GM23338 (cell line): ENCODE data around the gene SCML1. TPM values are rescaled to one million over a fixed set of nuclear protein-coding genes. Genes with fewer than 3 reads are reported as not detected.

Experiments
- ATAC-seq: fragments of 200-7000 bp; cut with Tn5 transposase; 3 replicates; pipeline ENCODE4 v1.9.1; 2020
- DNase-seq: peaks from one replicate; pipeline ENCODE4 v3.0.0-alpha.2; 2015; ENCODE audit warnings: low spot score
- H2AFZ ChIP-seq: fragments of 200-600 bp; sonication (generic); 2 replicates; pipeline ENCODE4 v1.8.0; 2016; ENCODE audit warnings: antibody characterized with exemption, mild to moderate bottlenecking, moderate library complexity
- H3F3A ChIP-seq: fragments of 200-600 bp; sonication (generic); replicated peaks from 2 replicates; pipeline ENCODE4 v1.8.0; 2017; ENCODE audit warnings: antibody characterized with exemption, mixed run types, low read depth
- H3K27ac ChIP-seq: fragments of 200-600 bp; sonication (generic); 2 replicates; pipeline ENCODE4 v1.6.1; 2016; ENCODE audit warnings: low read depth
- H3K27me3 ChIP-seq: fragments of 200-600 bp; sonication (generic); 2 replicates; pipeline ENCODE4 v1.8.0; 2016; ENCODE audit warnings: mild to moderate bottlenecking, mixed run types, moderate library complexity; ENCODE audit not compliant: insufficient read depth
- H3K36me3 ChIP-seq: fragments of 200-600 bp; sonication (generic); 2 replicates; pipeline ENCODE4 v1.8.0; 2016; ENCODE audit warnings: mild to moderate bottlenecking; ENCODE audit not compliant: insufficient read depth
- H3K4me1 ChIP-seq: fragments of 200-600 bp; sonication (generic); 2 replicates; pipeline ENCODE4 v1.8.0; 2016; ENCODE audit warnings: mild to moderate bottlenecking, moderate library complexity; ENCODE audit not compliant: insufficient read depth
- H3K4me2 ChIP-seq: fragments of 200-600 bp; sonication (generic); 2 replicates; pipeline ENCODE4 v1.7.1; 2017; ENCODE audit warnings: mixed run types
- H3K4me3 ChIP-seq: fragments of 200-600 bp; sonication (generic); 2 replicates; pipeline ENCODE4 v1.6.1; 2016; ENCODE audit warnings: mixed run types
- H3K79me2 ChIP-seq: fragments of 200-600 bp; sonication (generic); replicated peaks from 2 replicates; pipeline ENCODE4 v1.8.0; 2017; ENCODE audit warnings: mild to moderate bottlenecking; ENCODE audit not compliant: insufficient read depth
- H3K9me2 ChIP-seq: fragments of 200-600 bp; sonication (generic); 2 replicates; pipeline ENCODE4 v1.8.0; 2017; ENCODE audit not compliant: insufficient read depth
- H4K20me1 ChIP-seq: fragments of 200-600 bp; sonication (generic); replicated peaks from 2 replicates; pipeline ENCODE4 v1.8.0; 2017; ENCODE audit warnings: mild to moderate bottlenecking; ENCODE audit not compliant: insufficient read depth
- H3K27ac Mint-ChIP-seq: 2 replicates; pipeline ENCODE4 v1.8.0; 2020; ENCODE audit warnings: inconsistent platforms, mild to moderate bottlenecking, moderate library complexity, mixed read lengths
- H3K27me3 Mint-ChIP-seq: 3 replicates; pipeline ENCODE4 v1.8.0; 2022; ENCODE audit warnings: low read depth, mild to moderate bottlenecking, moderate library complexity, mixed read lengths, inconsistent platforms; ENCODE audit not compliant: insufficient read depth, poor library complexity
- H3K36me3 Mint-ChIP-seq: 3 replicates; pipeline ENCODE4 v1.8.0; 2021; ENCODE audit warnings: low read depth, mild to moderate bottlenecking, inconsistent platforms, moderate library complexity, mixed read lengths
- H3K4me1 Mint-ChIP-seq: 3 replicates; pipeline ENCODE4 v1.8.0; 2020; ENCODE audit warnings: mild to moderate bottlenecking, inconsistent platforms, mixed read lengths
- H3K4me3 Mint-ChIP-seq: 3 replicates; pipeline ENCODE4 v1.8.0; 2021; ENCODE audit warnings: moderate library complexity, mild to moderate bottlenecking, inconsistent platforms, mixed read lengths
- H3K9me3 Mint-ChIP-seq: 3 replicates; pipeline ENCODE4 v1.8.0; 2020; ENCODE audit warnings: moderate library complexity, mild to moderate bottlenecking, inconsistent platforms, mixed read lengths
- CREB1 ChIP-seq: fragments of 250-450 bp; sonication (Bioruptor Pico); IDR thresholded peaks from 2 replicates; pipeline ENCODE4 v1.5.0; 2020; ENCODE audit warnings: low read depth, mild to moderate bottlenecking, moderate library complexity
- EZH2 ChIP-seq: fragments of 200-600 bp; sonication (generic); IDR thresholded peaks from one replicate; pipeline ENCODE4 v1.8.0; 2017; ENCODE audit warnings: antibody characterized with exemption, mild to moderate bottlenecking, low read depth; ENCODE audit not compliant: unreplicated experiment
- EZH2phosphoT487 ChIP-seq: fragments of 200-600 bp; sonication (generic); IDR thresholded peaks from one replicate; pipeline ENCODE4 v1.8.1; 2018; ENCODE audit warnings: antibody characterized with exemption; ENCODE audit not compliant: unreplicated experiment
- JUNB ChIP-seq: IDR thresholded peaks from one replicate; pipeline ENCODE4 v1.6.1; 2016; ENCODE audit warnings: antibody characterized with exemption; ENCODE audit not compliant: unreplicated experiment
- NANOG ChIP-seq: IDR thresholded peaks from 2 replicates; pipeline ENCODE4 v1.6.1; 2016; ENCODE audit warnings: antibody characterized with exemption, borderline replicate concordance
- POLR2AphosphoS5 ChIP-seq: IDR thresholded peaks from 2 replicates; pipeline ENCODE4 v1.6.1; 2016; ENCODE audit warnings: antibody characterized with exemption, low read depth
- STAT1 ChIP-seq: IDR thresholded peaks from one replicate; pipeline ENCODE4 v1.6.1; 2016; ENCODE audit warnings: antibody characterized with exemption; ENCODE audit not compliant: unreplicated experiment
- ZNF114 ChIP-seq: fragments of 250-450 bp; sonication (Bioruptor Pico); IDR thresholded peaks from 2 replicates; pipeline ENCODE4 v1.5.0; 2020; ENCODE audit warnings: mild to moderate bottlenecking, moderate library complexity
- ZNF331 ChIP-seq: fragments of 250-450 bp; sonication (Bioruptor Pico); IDR thresholded peaks from 2 replicates; pipeline ENCODE4 v1.5.0; 2020; ENCODE audit warnings: low read depth, mild to moderate bottlenecking, moderate library complexity
- ZNF462 ChIP-seq: fragments of 250-450 bp; sonication (Bioruptor Pico); IDR thresholded peaks from 2 replicates; pipeline ENCODE4 v1.5.0; 2020; ENCODE audit warnings: mild to moderate bottlenecking, moderate library complexity
- polyA plus RNA-seq: library from polyadenylated mRNA; unstranded; fragments of >200 nt; fragmentation: Nextera tagmentation; extraction: Ambion mirVana; gene quantifications from 2 replicates; pipeline ENCODE4 v1.2.1, GENCODE V29; 2016
- total RNA-seq: library from RNA; depleted of rRNA; stranded (reverse); fragments of >200 nt; shearing (Covaris generic); gene quantifications from 2 replicates; pipeline ENCODE4 v1.2.3, GENCODE V29; 2014
- TF ChIP-seq, protein P1 (sequence below): IDR thresholded peaks from 2 replicates; pipeline ENCODE4 v1.6.1; 2016; ENCODE audit warnings: antibody characterized with exemption
- TF ChIP-seq, protein P2 (sequence below), 2 experiments: fragments of 200-600 bp in 1 of 2; sonication (generic) in 1 of 2; conservative IDR thresholded peaks; 2 replicates each; pipeline versions ENCODE4 v1.5.1 to v1.6.1; 2016 to 2017; ENCODE audit warnings: antibody characterized with exemption in 2 of 2, low read depth in 2 of 2, mild to moderate bottlenecking in 2 of 2, moderate library complexity in 1 of 2
- TF ChIP-seq, protein P3 (sequence below): IDR thresholded peaks from one replicate; pipeline ENCODE4 v1.6.1; 2018; ENCODE audit warnings: antibody characterized with exemption; ENCODE audit not compliant: unreplicated experiment

The SCML1 gene
- total and polyA plus RNA-seq, 2 experiments from 2014 or later: 5.4 to 6.4 TPM

DNA sequence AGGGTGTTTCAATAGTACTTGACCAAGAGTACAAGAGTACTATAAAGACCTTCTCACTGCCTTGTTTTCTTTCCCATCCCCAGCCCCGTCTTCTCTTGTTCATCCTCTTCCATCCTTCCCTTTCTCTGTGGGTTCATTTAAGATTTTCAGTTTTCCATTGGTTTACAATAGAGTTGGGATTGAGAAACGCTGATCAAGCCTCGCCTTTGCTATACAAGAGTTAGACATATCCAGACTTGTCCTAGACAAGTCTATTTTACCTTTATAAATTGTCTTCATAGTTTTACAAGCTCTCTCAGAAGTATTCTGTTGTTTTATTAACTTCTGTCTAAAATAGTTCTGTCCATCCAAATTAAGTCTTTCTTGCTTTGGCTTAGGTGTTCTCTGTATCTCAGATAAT is 29.6 kb upstream of the SCML1 start:
- H3K27me3 ChIP-seq: no peaks in the 10 kb centered on the region

More for the DNA sequence above, 29.6 kb upstream of the SCML1 start:
- H3F3A ChIP-seq: no peaks in the 10 kb centered on the region
- DNase-seq: no peak
- Mint-ChIP-seq H3K9me3 (no peaks in the 10 kb centered on the region), H3K27ac (no peak overlapping the region), H3K36me3 (no peaks in the 10 kb centered on the region), H3K4me1 (no peaks in the 10 kb centered on the region), H3K4me3 (no peak overlapping the region), H3K27me3 (peaks cover 2% of the 10 kb centered on the region)
- no peaks in the 10 kb centered on the region for H3K79me2 ChIP-seq
- no peak overlapping the region for H3K4me2 ChIP-seq
- TF ChIP-seq ZNF331 (CRISPR knock-in tag) (no peak), ZNF114 (CRISPR knock-in tag) (no peak), EZH2 (no peak), CREB1 (no peak), STAT1 (no peak), NANOG (no peak), JUNB (no peak), EZH2phosphoT487 (no peak), ZNF462 (no peak), POLR2AphosphoS5 (no peak)
- TF ChIP-seq, protein P1, sequence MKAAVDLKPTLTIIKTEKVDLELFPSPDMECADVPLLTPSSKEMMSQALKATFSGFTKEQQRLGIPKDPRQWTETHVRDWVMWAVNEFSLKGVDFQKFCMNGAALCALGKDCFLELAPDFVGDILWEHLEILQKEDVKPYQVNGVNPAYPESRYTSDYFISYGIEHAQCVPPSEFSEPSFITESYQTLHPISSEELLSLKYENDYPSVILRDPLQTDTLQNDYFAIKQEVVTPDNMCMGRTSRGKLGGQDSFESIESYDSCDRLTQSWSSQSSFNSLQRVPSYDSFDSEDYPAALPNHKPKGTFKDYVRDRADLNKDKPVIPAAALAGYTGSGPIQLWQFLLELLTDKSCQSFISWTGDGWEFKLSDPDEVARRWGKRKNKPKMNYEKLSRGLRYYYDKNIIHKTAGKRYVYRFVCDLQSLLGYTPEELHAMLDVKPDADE: no peak
- TF ChIP-seq, protein P2, sequence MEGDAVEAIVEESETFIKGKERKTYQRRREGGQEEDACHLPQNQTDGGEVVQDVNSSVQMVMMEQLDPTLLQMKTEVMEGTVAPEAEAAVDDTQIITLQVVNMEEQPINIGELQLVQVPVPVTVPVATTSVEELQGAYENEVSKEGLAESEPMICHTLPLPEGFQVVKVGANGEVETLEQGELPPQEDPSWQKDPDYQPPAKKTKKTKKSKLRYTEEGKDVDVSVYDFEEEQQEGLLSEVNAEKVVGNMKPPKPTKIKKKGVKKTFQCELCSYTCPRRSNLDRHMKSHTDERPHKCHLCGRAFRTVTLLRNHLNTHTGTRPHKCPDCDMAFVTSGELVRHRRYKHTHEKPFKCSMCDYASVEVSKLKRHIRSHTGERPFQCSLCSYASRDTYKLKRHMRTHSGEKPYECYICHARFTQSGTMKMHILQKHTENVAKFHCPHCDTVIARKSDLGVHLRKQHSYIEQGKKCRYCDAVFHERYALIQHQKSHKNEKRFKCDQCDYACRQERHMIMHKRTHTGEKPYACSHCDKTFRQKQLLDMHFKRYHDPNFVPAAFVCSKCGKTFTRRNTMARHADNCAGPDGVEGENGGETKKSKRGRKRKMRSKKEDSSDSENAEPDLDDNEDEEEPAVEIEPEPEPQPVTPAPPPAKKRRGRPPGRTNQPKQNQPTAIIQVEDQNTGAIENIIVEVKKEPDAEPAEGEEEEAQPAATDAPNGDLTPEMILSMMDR (conservative IDR thresholded peaks at IDR 0.05; ENCODE audit: low read depth in 2 of 2): no peak
- TF ChIP-seq, protein P3, sequence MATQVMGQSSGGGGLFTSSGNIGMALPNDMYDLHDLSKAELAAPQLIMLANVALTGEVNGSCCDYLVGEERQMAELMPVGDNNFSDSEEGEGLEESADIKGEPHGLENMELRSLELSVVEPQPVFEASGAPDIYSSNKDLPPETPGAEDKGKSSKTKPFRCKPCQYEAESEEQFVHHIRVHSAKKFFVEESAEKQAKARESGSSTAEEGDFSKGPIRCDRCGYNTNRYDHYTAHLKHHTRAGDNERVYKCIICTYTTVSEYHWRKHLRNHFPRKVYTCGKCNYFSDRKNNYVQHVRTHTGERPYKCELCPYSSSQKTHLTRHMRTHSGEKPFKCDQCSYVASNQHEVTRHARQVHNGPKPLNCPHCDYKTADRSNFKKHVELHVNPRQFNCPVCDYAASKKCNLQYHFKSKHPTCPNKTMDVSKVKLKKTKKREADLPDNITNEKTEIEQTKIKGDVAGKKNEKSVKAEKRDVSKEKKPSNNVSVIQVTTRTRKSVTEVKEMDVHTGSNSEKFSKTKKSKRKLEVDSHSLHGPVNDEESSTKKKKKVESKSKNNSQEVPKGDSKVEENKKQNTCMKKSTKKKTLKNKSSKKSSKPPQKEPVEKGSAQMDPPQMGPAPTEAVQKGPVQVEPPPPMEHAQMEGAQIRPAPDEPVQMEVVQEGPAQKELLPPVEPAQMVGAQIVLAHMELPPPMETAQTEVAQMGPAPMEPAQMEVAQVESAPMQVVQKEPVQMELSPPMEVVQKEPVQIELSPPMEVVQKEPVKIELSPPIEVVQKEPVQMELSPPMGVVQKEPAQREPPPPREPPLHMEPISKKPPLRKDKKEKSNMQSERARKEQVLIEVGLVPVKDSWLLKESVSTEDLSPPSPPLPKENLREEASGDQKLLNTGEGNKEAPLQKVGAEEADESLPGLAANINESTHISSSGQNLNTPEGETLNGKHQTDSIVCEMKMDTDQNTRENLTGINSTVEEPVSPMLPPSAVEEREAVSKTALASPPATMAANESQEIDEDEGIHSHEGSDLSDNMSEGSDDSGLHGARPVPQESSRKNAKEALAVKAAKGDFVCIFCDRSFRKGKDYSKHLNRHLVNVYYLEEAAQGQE: no peak
- H3K4me1 ChIP-seq: no peaks in the 10 kb centered on the region
- no peak overlapping the region for H3K27ac ChIP-seq
- H3K4me3 ChIP-seq: no peak overlapping the region
- no peak overlapping the region for H2AFZ ChIP-seq
- no peaks in the 10 kb centered on the region for H4K20me1 ChIP-seq
- ATAC-seq: no peak
- no peaks in the 10 kb centered on the region for H3K9me2 ChIP-seq
- no peaks in the 10 kb centered on the region for H3K36me3 ChIP-seq
